NCI-H524 treated with DMSO at 0.1 percent for 48 hours (cell line): ENCODE data around the gene IL17REL.
"Not testable (repeated sequence)": the region's sequence is repeated elsewhere in the genome, so short reads cannot be mapped to it uniquely, and the experiment has no call there.

Source experiments
- DNase-seq: peaks from one replicate; lab custom pipeline; 2025; lab: John Stamatoyannopoulos, UW

IL17REL gene

DNA sequence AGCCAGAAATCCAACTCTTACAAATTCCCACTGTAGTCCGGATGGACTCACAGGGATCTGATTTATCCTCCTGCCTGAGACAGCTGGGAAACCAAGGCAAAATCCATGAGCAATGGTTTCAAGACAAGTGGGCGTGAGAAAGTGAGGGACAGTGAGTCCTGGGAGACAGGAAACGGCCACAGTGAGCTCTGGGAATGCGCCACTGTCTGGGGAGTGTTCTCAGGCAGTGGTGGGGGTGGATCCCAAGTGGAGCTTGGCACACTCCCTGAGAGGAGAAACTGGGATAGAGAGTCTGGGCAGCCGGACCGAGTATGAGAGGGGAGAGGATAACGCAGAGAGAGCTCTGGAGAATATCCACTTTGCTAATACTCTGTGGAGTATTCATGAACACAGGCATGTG is 9.8 kb downstream of the IL17REL start:
- no peak for DNase-seq

DNA sequence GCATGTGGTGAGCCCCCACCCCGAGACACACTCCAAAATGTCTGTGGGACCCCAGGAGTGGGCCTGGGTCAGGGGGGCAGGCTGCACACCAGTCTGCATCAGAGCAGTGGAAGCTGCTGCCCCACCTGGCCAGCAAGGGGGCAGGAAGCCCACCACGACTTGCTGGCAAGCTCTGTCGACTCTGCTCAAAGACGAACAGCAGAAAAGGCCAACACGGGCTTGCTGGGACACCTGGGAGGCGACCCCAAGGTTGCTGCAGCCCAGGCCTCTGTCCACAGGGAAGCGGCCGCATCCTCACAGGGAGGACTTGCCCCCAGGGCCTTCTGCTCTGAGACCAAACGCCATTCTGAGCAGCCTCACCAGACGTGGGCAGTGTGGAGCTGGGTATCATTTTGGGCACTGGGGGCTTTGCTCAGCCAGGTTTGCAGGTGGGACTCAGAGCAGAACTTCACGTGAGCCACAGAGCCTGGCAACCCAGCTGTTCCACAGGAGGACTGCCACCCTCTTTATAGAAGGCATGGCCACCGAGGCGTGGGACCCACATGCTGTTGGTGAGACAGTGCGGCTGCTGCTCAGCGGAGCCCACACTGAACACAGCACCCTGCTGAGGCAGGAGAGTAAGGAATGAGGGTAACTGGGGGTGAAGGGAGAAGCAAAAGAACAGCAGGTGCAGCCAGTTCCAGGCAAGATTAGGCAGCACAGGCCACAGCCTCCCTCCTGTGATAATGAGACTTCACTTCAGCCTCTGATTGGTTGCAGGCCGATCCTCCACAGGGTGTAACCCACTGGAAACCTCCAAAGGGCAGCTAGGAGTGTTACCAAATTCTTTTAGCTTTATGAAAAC is 11.0 kb downstream of the IL17REL start:
- no peak for DNase-seq

DNA sequence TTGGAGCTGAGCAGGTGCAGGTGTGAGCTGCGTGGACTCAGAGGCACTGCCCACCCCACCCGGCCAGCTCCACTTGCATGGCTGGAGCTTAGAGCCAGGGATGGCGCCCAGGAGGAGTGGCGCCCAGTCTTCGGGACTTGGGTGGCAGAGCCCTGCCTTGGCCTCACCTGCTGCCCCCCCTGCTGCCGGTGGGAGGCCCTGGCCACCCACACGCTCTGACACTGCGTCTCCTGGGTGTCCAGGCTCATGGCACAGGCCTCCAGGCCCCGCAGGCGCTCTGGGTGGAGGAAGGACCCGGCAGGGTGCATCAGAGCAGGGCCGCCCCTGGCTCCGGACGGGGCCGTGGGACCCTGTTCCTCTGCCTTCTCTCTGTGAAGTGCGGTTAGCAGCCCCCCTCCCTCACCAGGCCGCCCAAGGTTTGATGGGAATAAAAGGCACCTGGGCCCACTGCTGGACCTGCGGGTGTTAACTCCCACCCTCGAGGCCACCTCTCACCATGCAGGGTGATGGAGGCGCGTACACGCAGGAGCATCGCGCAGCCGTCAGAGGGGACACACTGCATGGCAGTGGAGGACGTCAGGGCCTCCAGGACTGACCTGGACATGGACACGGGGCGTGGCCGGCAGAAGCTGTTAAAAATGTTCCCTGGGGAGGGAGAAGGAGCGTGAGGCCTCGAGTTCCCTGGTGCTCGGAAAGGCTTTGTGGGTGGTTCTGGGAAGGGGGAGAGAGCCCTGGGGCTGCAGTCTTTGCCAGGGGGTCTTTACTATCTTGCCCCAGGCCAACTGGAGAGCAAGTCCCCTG is 11.8 kb downstream of the IL17REL start:
- DNase-seq, result no peak

DNA sequence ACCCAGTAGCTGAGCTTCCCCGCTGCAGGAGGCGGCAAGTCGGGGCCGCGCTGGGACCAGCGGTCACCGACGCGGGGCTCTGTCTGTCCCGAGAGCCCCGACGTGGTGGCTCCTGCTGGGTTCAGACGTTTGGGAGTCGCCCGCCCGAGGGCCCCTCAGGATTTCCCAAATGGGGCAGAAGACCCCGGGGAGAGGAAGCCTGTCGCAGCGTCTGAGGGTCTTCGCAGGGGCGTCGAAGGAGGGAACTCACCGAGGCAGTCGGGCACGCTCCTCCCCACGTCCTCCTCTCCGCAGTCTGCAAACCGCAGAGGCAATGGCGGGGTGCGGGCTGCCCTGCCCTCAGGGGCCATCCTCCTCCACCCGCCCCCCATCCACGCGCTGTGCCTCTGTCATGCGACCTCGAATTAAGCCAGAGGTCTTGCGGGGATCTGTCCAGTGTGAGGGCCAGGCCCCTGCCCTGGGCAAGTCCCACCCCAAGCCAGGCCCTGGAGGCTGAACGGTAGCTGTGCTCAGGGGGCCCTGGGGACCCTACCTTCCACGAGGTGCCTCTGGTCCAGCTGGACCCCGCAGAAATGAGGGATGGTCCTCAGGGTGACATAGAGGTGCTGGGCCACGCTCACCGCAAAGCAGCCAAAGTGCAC is 12.5 kb downstream of the IL17REL start:
- DNase-seq, result no peak

GRCh38 chr22:49999063-49999945 is 13.3 kb downstream of the IL17REL start:
- DNase-seq, result no peak

- DNase-seq, result no peak
Observed at GRCh38 chr22:49998718-49999062, 13.9 kb downstream of the IL17REL start.

DNA sequence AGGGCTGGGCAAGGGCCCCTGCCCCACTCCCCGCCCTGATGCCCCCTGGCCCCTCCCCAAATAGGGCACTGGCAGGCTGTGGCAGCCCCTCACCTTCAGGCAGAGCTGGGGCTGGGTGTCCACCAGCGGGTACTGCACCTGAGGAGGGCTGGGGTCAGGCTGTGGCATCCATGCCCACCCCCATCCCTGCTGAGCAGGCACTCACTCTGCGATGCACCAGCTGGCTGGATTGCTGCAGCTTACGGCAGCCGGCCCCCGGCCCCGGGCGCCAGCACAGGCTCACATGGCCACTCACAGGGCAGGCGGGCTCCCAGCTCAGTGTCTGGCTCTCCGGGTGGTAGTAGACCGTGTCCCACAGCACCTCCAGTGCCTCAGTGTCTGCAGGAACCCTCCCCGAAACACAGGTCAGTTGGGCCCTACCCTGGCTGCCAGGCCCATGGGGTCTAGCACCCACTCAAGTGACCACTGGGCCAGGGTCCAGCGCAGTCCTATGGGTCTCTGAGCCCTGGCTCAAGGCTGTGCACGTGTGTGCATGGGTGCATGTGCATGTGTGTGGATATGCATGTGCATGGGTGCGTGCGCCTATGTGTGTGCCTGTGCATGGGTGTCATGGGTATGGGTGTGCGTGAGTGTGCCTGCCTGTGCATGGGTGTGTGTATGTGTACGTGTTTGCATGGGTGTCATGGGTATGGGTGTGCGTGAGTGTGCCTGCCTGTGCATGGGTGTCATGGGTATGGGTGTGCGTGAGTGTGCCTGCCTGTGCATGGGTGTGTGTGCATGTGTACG is 14.4 kb downstream of the IL17REL start:
- no peak for DNase-seq

DNA sequence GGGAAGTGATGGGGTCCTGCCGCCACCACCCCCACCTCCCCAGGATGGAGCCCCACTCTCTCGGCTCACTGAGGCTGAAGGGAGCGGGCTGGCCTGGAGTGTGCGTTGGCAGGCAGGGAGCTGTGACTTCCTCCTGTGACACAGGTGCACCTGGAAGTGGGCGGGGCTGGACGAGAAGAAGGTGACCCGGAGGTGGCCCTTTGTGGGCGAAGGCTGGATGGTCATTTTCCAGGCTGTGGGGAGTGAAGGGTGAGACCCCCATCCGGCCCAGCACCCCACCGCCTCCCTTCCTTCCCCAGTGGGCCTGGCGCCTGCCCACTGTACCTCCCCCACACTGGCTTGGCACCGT is 15.3 kb downstream of the IL17REL start:
- no peak for DNase-seq

- no peak for DNase-seq
Observed at GRCh38 chr22:49996518-49997250, 15.9 kb downstream of the IL17REL start.

GRCh38 chr22:49996119-49996517 is 16.4 kb downstream of the IL17REL start:
- no peak for DNase-seq

DNA sequence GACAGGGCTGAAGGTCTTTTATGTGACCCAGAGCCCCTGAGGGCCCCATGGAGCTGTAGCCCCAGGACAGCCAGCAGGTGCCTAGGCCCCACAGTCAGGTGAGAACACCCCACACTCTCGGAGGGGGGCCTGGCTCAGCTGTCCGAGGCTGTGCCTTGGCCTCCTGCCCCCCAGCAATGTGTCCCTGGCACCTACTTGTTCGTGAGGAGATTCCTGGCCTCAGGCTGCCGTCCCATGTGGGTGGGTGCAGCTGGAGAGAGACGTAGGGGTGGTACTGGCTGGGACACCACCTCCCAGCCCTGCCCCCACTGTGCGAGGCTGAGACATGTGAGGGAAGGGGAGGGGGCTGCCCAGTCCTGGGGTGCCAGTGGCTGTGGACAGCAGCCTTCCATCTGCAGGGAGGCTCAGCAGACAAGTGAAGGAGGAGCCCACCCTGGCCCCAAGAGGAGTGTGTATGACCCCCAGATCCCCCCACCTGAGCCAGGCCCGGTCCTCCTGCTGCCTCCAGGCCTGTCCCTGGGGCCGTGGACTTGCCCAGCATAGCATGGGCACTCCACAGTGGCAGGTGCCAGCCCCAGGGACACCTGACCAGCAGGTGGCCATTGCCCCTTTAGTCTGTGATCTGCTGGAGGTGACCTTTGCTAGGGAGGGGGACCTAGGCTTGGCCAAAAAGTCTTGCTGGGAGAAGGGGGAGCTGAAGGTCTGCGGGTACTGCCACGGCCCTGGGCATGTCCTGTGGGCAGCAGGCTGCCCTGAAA is 17.0 kb downstream of the IL17REL start:
- no peak for DNase-seq

DNA sequence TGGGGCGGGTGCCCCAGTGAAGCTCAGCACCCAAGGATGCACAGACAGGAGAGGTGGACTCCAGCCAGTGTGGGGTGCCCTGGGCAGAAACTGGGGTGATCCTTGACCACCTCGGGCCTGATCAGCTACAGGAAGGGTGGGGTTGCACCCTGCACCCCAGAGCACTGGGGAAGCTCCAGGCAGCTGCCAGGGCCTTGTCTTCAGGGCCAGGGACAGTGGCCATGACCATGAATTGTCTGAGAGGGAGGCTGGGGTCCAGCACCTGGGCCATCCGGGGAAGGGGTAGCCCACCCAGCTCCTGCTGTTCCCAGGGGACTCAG is 17.6 kb downstream of the IL17REL start:
- no peak for DNase-seq

- DNase-seq, result no peak
Observed at GRCh38 chr22:49994361-49995040, 18.1 kb downstream of the IL17REL start.

- DNase-seq, result no peak
Observed at GRCh38 chr22:49993649-49994360, 18.8 kb downstream of the IL17REL start.

DNA sequence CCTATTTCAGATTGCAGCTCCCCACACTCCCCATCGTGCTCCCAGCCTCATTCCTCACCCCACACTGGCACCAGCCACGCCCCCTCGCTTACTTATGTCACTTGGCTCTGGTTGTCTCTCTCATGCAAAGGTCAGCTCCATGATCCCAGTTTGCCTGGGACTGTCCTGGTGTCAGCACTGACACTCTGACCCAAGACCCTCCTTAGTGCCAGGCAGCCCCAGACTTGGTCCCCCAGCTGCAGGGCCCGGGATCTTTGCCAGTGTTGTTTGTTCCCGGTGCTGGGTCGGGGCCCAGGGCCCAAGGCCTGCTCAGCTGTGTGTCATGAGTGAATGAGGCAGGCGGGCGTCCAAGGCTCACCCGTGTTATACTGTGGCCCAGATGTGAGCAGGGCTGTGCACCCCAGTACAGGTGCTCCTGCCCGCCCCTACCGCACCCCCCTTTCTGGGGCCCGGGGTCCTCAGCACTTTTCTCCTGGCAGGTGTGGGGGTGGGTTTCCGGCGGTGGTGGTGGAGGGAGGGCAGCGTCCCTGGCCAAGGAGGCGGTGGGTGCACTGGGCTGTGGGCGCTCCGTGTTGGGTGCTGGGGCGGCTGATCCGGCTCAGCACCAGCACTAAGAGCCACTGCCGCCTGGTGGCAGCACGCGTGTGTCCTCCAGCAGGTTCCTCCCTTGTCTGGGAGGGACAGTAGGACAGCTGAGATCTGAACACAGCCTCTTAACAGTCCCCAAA is 19.5 kb downstream of the IL17REL start:
- DNase-seq, result no peak

DNA sequence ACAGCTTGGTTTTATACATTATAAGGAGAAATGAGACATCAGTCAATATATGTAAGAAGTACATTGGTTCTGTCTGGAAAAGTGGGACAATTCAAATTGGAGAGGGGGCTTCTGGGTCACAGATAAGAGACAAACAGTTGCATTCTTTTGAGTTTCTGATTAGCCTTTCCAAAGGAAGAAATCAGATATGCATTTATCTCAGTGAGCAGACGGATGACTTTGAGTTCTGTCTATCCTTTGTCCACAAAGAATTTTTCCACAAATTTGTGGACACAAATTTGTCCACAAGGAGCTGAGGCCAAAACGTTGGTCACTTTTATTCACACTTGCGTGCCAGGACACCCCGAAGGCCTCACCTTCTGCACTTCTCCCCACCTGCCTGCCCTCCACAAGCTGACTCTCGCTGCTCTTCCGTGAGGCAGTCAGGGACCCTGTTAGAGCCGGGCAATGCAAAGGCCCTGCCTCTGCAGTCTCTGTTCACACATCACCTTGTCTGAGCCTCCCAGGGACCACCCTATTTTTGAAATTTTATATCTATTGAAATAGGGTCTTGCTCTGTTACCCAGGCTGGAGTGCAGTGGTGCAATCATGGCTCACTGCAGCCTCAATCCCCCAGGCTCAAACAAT is 20.5 kb downstream of the IL17REL start:
- DNase-seq, result no peak

DNA sequence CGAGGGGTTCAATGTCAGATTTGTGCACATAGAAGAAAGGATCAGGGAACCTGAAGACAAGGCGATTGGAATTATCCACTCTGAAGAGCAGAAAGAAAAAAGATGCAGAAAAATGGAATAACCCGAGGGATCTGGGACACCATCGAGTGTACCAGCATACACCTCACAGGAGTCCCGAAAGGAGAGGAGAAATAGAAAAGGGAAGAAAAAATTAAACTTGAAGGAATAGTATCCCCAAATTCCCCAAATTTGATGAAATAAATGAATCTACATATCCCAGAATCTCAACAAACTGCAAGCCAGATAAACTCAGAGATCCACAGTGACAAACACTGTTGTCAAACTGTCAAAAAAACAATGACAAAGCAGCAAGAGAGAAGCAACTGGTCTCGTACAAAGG is 21.4 kb downstream of the IL17REL start:
- no peak for DNase-seq

GRCh38 chr22:49989826-49990225 is 22.7 kb downstream of the IL17REL start:
- DNase-seq, result not testable (repeated sequence)
